LoVo (cell line): ENCODE measurements around the gene CRACR2A.

Experiments used
- DNase-seq: peaks from one replicate; pipeline ENCODE4 v3.0.0-alpha.2; 2016; ENCODE audit warnings: low spot score

Gene CRACR2A

DNA sequence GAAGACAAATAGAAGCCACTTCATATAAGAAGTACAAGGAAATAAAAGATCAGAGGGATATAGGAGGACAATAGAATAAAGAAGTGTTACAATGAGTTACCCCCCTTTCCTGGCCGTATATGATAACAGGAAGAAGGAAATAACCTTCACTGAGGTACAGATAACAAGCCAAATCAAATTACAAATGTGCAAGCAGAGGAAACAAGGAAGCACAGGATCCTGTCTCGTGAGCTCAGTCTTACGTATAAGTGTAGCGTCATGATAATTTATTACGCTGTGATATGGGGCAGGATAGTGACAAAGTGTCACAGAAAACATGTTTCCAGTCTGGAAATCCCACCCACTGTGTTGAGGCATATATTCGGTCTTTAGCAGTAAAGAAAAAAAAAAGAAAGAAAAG lies 26.5 kb downstream of the CRACR2A start:
- DNase-seq = no peak

DNA sequence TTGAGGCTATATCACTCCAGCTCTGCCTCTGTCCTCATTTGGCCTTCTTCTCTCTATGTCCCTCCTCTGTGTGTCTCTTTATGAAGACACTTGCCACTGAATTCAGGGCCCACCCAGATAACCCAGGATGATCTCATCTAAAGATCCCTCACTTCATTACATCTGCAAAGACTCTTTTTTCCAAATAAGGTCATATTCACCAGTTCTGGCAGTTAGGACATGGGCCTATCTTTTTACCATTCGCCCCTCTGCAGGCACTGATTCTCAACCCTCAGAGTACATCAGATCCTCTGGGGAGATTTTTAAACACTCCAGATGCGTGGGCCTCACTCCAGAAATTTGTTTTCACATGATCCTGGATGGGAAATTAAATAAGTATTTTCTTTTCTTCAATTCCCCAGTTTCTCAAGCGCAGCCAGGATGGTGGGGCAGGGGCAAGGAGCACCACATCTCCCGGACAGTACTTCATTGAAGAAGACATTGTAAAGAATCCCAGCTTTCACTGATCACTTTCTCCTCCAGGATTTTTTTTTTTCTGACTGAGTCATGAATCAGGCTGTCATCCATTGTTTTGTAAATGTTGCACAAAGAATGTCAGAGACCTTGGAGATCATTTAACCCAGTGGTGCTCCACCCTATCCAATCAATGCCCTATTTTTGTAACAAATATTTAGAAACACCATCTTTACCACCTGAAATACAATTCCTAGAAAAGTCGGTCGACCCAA lies 27.4 kb downstream of the CRACR2A start:
- no peak for DNase-seq

DNA sequence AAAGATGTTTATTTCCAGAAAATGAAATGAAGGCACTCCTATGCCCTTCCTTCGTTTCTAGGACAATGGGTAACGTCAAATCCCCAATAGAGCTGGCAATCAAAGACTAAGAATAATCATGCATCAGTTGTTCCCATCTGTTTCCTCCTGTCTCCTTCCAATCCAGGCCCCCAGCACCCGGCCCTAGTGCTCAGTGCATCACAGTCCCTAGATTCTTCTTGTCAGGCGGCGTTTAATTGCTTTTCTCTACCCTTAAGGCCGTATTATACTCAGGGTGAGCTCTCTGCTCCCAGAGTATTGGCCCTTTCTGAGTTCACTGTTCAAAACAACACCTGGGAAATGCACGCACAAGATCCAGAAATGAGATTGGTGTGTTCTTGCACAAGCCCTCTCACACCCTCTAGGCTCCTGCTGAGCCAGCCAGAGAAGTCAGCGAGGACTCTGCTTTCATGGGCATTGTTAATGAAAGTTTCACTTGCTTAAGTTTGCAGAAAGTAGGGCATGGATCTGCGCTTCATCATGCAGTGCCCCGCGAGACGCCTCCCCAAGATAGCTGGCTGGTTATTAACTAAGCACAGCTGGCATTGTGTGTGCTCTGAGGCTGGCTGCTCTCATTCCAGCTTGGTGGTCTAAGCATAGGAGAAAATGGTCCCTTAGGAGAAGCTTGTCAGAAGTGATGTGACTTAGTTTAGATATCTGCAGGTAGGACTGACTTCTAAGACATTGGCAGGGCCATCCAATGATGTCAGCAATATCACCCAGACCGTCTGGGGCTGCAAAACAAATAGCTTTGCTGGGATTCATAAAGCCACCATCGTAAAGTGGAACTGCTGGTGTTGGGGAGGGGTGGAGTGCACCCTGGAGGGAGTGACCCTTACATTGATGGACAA lies 28.7 kb downstream of the CRACR2A start:
- DNase-seq = no peak

DNA sequence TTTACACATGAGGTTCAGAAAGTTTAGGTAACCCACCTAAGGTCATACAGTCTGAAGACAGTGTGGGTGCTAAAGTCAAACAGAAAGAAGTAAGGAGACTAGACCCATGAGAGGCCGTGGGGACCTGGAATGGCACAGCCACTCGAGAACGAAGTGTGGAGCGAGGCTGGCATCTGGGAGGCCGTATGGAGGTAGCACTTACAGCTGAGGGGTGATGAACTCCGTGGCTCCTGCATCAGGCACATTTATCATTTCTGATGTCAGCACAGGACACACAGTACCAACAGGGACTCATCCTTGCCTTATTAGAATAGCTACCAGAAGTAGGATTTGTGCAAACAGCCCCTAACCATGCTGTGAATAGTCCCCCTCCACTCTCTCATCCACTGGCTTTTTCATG lies 30.5 kb downstream of the CRACR2A start:
- no peak for DNase-seq

DNA sequence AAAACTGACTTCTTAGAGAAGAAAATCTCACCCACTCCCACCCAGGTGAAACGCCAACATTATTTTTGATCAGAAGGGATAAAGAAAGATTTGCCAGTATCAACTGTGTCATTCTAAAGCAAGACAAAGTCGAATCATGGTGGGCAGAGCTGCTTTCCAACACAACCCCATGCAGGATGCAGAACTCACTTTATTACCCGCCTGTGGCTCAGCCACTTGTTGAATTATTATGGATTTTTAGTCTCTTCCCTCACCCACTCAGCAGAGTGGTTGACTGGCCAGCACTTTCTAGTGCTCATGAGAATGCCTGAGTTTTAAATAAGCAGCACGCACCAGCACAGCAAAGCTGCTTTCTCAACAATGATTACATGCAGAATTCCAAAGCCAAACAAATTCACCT lies 32.1 kb downstream of the CRACR2A start:
- no peak for DNase-seq

DNA sequence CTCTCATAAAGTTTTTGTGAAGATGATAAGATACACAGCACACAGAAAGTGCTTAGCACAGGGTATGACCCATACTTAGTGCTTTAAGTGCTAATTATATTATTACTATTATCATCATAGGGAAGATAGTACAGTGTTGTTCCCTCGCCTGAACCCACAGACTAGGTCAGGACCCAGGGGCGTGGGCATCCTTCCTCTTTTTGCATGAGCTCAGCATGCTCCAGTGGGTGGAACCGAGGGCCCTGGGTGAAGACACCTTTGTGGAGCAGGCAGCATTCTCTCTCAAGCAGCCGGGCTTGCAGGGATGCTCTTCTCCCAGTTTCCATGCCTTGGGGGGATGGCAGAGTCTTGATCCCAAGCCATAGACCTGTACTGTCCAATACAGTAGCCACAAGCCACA lies 34.8 kb downstream of the CRACR2A start:
- no peak for DNase-seq

DNA sequence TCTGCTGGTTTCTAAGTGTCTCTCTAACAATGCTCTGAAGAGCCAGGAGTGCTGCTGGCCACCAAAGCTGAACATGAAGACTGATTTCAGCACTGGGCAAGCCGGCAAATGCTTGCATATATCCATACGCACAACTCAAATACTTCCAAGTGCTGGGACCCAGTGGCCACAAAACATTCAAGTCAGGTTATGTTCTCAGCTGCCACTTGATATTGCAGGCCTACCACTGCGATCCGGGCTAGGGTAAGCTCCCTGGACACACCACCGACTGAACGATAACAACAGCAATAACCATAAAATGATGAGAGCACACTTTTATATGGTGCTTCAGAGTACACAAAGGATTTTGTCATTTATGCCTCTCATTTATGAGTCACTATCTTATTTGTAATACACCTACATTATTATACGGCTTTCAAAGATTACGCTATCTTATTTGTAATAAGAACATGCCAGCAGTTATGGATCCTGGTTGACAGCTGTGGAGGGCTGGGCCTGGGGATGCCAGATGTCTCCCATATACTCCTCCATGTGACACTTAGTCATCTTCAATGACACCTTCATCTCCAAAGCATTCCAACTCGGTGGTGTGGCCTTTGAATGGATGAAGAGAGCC lies 35.5 kb downstream of the CRACR2A start:
- DNase-seq = no peak

DNA sequence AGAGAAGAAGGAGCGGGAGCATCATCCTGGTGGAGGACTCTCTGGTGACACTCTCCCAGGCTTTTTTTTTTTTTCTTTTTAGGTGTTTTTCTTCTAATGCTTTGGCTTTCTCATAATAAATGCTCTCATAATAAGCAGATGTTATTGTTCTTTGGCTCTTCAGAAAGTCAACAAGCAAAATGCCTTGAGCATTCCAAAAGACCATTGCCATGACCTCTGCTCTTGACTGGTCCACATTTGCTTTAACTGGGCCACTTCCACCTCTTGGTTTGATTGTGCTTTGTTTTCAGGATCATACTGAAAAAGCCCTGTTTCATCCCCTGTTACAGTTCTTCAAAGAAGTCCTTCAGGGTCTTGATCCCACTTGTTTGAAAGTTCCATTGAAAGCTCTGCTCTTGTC lies 36.9 kb downstream of the CRACR2A start:
- no peak for DNase-seq

DNA sequence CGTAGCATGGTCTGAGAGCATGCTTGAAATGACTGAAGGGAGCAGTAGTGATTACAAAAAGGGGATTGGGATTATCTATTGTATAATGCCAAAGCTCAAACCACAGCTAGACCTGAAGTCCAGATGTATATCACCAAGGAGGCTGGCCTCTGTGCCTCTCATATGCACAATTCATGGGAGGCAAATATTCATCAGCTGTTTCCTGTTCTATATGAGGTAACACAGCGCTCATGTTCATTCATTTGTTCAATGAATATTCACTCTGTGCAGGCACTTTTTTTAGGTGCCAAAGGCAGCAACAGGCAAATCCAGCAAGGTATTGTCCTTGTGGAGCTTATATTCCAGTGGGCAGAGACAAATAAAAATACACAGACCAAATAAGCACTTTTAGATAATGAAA lies 39.0 kb downstream of the CRACR2A start:
- DNase-seq = no peak

DNA sequence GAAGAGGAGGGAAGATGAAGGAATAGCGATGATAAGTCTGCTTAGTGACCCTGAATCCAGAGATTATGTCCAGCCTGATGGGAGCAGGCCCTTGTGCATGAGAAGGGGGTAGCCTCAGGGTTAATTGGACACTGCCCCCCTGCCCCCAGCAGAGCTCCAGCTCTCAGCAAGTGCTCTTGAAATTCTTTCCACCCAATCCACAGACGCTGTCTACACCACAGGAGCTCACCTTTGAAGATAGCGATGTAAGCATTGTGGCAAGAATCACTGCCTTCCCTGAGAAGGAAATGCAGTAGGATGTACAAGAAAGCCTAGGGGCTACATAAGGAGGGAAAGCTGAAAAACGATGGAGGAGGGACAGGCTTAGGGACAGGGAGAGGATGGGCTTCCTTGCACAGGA lies 39.4 kb downstream of the CRACR2A start:
- DNase-seq = no peak

DNA sequence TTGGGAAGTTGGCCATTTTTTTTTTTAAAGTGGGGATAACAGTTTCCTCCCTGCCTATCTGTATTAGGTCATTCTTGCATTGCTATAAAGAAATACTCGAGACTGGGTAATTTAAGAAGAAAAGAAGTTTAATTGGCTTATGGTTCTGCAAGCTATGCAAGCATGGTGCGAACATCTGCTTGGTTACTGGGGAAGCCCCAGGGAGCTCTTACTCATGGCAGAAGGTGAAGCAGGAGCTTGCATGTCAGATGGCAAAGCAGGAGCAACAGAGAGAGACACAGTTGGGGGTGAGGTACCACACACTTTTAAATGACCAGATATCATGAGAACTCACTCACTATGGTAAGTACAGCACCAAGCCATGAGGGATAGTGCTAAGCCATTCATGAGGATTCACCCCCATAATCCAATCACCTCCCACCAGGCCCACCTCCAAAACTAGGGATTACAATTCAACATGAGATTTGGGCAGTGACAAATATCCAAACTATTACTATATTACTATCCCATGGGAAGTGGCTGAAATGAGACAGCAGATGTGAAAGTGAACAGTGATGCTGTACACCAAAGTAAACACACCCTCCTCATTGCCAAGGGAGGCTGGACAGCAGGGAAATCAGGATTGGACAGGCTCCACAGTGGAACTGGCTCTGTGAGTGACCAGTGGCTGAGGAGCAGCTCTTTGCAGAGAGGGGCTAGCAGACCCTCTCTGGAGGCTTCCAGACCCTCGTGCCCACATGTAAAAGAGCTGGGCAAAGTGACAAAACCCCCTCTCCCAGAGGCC lies 40.5 kb downstream of the CRACR2A start:
- no peak for DNase-seq

DNA sequence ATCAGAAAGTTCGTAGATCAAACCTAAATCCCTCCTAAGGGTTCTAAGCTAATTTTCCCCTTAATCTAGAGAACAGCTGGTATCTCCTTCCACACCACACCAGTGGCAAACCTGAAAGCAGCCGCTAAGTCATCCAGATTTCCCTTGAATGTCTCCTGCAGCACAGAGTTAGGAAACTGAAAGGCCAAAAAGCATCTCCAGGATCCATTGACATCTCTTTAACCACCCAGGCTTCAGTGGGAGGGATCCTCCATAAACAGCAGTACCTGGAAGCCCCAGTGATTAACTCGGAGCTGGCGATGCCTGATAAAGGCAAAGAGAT lies 47.6 kb downstream of the CRACR2A start:
- no peak for DNase-seq

DNA sequence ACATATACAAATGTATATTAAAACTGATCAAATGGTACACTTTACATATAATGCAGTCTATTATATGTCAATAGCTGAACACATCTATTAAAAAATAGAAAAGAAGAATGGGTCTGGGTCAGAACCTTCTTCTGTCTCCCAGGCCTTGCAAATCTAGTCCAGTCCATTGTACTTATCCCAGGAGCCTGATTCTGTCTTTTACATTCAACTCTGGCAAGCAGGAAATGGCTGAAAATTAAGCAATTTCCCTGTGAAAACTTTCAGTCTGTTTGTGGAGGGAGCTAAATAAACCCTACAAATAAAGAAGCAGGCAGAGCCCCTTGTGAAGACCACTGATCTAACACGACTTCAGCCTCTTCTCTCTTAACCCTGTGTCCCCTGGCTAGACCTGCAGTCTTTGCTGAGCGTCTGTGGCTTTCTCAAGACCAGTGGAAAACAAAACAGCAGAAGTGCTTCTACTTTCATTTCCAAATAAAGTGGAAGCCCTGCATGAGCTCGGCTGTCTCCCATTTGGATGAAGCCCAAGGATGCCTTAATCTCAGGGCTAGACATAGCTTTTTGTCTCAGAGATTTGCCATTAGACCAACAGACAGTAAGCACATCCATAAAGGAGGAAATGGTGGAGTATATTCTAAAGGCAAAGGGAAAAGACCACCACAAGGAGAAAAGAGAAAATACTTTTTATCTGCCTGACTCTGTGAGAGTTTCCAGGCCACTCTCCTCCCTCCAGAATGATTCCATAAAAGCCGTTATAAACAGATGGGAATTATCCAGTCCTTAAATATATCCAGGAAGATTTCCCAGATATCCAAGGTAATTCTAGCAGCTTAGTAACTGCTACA lies 48.2 kb downstream of the CRACR2A start:
- DNase-seq = no peak

DNA sequence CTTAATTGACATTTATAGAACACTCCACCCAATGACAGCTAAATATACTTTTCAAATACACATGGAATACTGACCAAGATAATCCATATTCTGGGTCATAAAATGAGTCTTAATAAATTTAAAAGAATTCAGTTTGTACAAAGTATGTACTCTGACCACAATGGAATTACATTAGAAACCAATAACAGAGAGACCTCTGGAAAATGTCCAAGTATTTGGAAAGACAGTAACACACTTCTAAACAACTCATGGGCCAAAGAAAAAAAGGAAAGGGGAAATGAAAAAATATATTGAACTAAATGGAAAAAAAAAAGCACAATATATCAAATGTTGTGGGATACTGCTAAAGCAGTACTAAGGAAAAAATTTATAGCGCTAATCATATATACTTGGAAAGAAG lies 52.0 kb downstream of the CRACR2A start:
- no peak for DNase-seq

DNA sequence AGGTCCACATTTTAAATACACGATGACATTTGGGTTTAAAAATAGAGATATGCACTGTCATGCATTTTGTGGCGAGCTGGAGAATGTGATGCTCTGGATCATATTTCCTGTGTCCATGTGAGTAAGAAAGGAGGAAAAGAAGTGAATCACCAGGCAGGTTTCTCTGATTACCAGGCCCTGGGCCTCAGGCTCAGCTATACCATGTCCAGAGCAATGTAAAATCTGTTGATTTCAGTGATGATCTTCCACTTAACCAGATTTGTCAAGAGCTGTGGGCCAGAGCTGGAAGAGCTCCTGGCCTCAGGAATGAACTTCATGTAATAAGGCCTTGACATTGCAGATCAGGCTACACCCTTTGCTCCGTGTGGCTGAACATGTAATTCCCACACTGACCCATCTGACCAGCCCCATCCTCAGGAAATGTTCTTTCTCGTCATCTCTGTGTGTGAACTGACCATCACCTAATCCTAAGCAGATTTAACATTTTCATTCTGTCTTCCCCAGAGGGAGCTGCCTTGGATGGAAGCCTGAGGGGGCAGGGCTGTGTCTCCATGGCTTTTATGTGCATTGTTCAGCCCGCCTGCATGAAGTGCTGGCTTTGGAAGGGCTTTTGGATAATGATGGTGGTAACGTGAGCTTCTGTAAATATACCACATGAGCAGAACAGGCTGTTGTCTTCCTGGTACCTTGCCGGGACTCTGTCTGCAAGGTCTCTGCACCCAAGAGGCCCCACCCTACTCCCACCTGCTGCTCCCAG lies 54.5 kb downstream of the CRACR2A start:
- DNase-seq = no peak

DNA sequence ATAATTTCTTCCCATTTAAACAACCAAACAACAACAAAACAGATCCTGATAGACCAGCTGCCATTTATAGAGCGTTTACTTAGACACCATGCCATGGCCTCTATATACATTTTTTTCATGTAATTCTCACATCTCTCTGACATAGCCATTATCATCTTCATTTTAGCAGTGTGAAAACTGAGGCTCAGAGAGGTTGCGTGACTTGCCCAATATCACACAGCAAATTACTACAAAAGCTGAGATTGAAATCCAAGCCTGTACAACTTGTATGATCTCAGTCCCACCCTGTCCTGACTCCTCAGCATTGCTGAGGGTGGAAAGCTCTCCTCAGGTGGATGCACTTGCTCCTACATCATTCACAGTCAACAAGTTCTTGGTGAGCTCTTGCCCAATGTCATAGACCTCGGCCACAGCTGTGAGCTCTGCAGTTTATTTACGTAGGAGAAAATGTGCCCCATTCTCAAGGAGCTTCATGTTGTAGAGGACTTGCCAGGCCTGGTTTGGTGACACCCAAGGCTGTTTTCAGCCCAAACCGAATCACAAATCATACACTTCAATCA lies 55.5 kb downstream of the CRACR2A start:
- DNase-seq = no peak

DNA sequence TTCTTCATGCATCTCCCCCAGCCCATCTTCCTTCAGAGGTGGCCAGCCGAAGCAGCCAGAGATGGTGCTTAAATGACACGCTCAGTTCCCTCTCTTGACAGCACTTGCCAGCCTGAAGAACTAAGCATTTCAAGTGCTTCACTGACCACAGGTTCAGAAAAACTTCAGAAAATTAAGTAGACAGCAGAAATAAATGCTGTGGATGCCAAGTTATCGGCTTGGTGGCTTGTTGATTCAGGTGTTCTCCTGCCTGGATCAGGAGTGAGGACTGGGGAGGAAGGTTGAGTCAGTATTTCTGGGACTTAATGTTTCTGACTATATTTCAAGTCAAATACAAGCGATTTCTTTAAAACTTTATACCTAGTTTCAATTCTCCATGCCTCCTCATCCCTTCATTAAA lies 58.2 kb downstream of the CRACR2A start:
- DNase-seq = no peak

DNA sequence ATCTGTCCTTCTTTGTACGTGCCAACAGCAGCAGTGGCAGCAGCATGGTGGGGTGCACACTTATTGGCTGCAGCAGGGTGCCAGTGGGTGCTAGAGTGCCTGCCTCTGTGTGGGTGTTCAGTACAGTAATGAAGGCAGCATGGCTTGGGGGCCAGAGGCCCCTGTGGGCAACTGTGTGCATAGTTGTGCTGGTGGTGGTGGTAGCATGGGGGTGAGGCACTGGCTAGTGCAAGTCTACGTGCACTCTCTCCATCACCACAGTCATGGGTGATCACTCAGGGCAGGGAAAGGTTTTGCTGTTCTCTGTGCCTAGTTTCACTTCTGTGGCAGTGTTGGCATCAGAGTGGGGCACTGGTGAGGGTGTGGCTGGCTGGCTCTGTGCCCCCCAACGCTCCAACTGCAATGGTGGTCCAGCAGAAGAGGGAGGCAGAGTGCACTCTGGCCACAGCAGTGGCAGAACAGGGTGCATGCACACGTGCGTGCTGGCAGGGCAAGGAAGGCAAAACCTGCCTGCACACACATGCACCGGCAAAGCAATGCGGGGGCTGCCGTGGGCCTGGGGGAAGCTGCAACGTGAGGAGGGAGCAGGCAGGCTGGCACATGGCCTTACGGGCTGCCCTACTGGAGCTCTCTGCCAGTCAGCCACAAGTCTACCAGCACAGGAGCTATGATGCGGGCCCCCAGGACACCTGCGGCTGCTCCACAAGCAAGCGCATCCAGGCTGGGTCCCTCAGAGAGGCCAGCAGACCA lies 60.1 kb downstream of the CRACR2A start:
- DNase-seq = no peak

DNA sequence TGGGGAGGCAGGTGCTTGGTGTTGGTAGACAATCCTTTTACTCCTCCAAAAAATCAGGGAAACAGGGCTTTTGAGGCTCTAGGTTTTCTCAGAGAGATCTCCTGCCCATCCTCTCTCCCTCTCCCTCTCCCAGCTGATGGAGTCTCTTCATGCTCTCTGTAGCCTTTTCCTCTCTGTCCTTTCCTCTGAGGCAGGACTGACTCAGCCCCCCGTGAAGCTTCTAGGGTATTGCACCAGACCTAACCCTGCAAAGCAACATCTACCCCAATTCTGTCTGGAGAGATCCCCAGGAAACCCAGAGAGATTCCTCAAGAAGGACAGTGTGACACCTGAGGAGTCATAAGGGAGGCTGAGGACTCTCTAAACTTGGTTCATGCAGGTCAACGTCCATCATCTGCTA lies 66.4 kb downstream of the CRACR2A start:
- DNase-seq = no peak

DNA sequence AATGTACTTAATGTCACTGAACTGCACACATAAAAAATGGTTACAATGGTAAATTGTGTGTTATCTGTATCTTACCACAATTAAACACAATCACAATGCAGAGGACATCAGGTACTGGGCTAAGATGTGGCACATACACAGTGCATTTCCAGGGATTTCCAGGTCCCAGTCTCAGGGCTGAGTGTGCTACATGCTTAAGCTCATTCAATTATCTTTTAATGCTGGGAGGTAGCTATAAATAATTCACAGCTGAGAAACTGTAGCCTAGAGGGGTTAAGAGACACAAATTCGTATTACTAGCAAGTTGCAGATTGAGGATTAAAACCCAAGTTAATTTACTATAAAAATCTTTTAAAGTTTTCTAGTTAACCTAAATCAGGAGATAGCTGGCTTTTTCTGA lies 67.1 kb downstream of the CRACR2A start:
- no peak for DNase-seq
